MM.1S (cell line): ENCODE results near the gene SLC35F1.

Experiments used
- CTCF ChIP-seq: fragments of 300-600 bp; sonication (generic); IDR thresholded peaks from 2 replicates; pipeline ENCODE4 v1.5.1; 2016; ENCODE audit warnings: antibody characterized with exemption, low read length, mixed read lengths
- EZH2 ChIP-seq: fragments of 300-600 bp; sonication (generic); optimal IDR thresholded peaks from 2 replicates; pipeline ENCODE3; 2017; ENCODE audit warnings: low read depth, mild to moderate bottlenecking, antibody characterized with exemption, low read length, mixed read lengths
- EZH2phosphoT487 ChIP-seq: fragments of 300-600 bp; sonication (generic); IDR thresholded peaks from 2 replicates; pipeline ENCODE4 v1.6.1; 2018; ENCODE audit warnings: antibody characterized with exemption, low read length

- TF ChIP-seq CTCF (no peak), EZH2 (no peak), EZH2phosphoT487 (no peak)
Observed at GRCh38 chr6:118080547-118080946, 173.5 kb downstream of the SLC35F1 start.
